Stimulated activated CD4-positive, alpha-beta T cell treated with anti-CD3 and anti-CD28 coated beads, TNF-alpha, amount 100 ng/mL, for 4 hours (primary cell): ENCODE results near the gene RSPRY1.
A peak's percentile ranks its signal among the peaks of the same experiment; 100 is the strongest.

Experiments used
- DNase-seq, 3 experiments: peaks; one replicate each; pipeline ENCODE4 v3.0.0-alpha.2; 2020; ENCODE audit warnings: low read depth in 3 of 3

Gene RSPRY1

DNA sequence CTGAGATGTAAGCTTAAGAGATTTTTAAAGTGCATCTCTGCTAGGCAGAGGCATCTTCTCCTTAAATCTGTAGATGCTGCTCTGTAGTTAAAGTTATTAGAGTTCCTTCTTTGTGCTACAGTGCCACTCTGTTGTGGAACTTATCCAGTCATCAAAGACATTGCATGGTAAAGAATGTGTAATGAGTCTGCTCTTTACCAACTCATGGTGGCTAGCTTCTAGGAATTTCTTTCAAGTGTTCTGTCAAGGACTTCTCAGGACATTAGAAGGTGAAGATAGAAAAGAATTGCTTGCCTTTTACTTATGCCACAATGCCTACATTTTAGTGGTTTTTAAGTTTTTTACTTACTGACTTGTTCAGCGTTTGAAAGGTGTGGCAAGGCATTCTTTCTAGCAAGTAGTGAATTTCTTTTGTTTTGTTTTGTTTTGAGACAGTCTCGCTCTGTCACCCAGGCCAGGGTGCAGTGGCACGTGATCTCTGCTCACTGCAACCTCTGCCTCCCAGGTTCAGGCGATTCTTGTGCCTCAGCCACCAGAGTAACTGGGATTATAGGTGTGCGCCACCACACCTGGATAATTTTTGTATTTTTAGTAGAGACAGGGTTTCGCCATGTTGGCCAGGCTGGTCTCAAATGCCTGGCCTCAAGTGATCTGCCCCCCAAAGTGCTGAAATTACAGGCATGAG, 38.7 kb downstream of the RSPRY1 start:
- DNase-seq: no peak

DNA sequence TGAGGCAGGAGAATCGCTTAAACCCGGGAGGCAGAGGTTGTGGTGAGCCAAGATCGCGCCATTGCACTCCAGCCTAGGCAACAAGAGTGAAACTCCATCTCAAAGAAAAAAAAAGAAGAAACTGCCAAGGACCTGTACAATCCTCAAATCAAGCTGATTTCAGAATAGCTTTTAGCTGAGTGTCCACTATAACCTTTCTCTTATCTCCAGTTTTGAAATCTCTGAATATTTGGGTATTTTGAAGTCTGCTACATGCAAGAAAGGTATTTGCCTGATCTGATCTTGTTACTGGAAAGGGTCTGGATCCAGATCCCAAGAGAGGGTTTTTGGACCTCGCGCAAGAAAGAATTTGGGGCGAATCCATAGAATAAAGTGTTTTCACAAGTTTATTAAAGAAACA, 39.8 kb downstream of the RSPRY1 start:
- DNase-seq: no peak

DNA sequence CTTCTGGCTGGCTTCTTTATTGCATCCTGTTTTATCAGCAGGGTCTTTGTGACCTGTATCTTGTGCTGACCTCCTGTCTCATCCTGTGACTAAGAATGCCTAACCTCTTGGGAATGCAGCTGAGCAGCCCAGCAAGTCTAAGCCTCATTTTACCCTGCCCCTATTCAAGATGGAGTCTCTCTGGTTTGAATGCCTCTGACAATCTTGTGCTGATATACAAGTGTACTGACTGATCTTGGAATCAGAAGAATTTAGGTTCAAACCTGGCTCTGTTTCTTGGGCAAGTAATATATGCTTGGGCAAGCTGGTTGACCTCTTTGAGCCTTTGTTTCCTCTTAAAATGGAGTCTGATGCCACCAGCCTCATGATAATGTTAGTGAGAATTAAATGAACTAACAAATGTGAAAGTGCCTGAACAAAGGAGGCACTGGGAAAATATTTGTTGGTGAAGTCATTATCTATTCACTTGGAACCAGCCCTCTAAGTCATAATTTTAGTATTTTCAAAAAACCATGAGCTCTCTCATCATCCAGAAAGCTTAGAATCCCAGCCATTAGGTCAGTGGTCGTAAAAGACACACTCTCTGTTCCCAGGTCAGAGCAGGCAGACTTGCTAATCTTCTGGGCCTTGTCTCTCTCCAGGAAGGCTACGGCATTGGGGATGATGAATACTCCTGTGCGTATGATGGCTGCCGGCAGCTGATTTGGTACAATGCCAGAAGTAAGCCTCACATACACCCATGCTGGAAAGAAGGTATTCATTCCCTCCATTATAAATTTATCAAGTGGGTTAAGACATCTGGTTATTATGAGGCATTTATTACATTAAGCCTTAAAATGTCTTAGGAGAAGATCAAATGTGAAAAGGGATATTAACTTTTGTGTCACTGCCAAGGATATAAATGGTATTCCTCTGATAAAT, 40.8 kb downstream of the RSPRY1 start:
- DNase-seq: no peak

DNA sequence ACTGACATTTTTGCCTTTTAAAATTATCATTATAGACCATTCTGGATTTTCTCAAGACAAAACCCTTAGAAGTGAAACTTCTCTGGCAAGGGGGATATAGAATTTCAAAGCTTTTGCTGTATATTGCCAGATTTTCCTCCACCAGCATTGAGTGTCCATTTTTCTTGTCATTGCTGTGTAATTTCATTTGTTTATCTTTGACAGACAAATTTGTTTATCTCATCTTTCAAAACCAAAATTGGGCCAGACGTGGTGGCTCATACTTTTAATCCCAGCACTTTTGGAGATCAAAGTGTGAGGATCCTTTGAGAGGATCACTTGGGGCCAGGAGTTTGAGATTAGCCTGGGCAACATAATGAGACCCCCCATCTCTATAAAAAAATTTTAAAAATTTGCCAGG, 43.0 kb downstream of the RSPRY1 start:
- DNase-seq: no peak

DNA sequence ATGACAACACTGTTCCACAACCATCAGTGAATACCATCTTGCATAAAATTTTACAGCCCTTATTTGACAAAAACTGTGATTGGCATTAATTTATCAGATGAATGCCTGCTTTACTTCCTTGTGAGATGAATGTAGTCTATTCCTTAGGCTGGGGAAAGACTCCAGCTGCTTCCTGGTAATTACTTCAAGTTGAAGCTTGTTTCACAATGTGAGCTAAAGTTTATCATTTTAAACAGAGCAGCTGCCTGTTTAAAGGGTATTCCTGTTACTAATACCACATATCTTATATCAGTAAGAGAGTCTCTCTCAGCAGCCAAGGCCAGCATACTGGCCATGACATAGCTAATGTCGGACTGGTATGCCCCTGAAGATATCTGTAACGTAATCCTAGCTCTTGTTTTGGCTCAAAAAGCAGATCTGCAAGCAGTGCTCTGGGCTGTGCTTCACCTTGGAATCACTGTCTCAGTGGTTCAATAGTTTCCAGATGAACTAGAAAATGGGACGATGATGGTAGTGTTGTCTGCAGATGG, 45.8 kb downstream of the RSPRY1 start:
- no peak for DNase-seq

DNA sequence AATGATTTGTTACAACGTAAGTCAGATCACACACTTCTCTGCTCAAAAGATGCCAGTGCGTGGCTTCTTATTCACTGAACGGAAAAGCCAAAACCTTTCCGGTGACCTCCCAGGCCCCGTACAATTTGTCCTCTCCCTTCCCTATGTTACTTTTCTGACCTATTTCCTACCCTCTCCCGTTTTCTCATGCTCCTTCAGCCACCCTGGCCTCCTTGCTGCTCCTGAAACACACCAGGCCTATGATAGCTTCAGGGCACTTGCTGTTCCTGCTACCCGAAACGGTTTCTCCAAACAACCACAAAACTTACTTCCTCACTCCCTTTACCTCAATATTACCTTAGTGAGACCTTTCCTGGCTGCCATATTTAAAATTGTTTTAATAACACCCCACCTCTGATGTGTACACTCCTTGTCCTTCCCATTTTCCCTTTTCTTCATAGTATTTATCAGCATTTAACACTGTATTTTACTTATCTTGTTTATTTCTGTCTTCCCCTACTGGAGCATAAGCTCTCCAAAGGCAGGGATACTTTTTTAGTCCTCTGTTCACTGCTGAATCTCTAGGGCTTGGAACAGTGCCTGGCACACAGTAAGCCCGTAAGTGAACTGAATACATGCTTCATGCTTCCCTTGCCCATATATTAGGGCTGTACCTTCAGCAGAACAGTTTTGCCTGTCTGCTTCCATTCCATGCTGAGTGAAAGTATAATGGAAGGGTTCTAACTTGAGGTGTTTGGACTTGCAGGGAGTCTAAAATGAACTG, 48.0 kb downstream of the RSPRY1 start:
- DNase-seq: no peak

DNA sequence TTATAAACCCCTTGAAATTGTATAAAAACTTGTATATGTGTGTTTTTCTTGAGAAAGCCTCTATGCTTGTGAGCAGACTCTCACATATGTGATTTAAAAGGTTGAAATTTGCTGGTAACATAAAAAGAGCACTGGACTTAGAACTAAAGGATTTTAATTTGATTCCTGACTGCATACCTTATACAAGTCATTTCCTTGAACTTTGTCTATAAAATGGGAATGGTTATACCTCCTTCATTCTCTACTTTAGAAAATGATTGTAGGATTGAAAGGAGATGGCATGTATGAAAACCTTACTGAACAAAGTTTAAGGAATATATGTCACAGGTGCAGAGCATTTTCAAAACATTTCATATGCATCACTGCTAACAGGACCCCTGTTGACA, 48.6 kb downstream of the RSPRY1 start:
- no peak for DNase-seq

DNA sequence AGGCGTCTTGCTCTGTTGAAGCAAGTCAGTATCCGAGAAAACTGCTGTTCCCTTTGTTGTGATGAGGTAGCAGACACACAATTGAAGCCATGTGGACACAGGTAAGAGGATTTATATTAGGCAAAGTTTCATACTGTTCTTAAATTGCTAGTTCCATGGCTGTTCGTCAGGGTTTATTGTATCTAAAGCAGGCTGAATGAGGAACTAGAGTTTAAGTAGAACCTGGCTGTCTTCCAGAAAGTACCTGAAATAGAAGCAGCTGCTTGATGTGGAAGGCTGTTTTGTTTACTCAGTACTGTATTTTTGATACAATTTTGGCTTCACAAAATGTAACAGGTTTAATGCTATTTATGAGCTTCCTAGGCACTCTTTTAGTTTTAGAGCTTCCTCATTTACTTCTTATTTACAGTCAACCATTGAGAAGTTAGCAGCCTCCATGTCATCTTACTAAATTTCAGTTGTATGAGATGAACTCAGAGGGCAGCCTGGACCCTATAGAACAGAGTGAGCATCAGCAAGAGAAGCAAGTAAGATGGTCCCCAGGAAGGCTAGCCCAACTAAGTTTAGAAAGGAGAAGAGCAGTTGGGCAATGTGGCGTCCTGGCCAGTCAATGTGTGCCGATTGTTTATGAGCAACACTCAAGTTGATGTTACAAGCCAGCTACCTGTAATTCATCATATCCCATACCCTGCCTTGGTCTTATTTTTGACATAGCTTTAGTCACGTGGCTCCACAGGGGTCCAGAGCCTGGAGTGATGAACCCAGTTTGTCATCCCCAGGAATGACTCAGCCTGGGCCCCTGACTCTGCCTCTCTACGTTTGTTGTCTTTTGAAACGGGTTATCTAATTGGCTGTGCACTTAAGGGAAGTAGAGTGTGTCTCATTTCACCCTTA, 49.2 kb downstream of the RSPRY1 start:
- no peak for DNase-seq

DNA sequence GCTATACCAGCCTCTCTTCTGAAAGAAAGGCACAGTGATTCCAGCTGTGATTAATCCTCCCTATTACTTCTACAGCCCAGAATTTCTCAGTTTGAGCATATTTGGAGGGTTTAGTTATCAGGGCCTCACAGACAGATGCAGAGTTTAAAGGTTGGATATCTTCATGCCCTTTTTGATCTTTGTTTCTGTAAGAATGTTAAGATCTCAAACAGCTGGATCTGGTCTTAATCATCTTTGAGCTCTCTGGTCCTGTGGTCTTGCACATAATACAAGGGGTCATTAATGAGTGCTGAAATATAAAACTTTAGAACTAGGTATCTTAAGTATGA, 49.9 kb downstream of the RSPRY1 start:
- DNase-seq: no peak

DNA sequence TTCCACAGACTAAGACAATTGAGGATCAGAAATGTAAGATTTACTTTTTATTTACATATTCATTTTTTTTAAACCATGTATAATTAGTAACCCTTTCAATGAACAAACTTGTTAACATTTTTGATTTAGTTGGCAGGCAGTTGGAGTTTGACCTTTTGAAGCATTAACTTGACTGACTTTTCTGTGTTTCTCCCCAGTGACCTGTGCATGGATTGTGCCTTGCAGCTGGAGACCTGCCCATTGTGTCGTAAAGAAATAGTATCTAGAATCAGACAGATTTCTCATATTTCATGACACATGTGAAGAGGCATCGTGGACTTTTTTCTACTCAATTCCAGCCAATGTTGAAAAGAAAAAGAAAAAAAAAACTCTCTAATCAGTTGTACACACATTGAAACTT, 52.6 kb downstream of the RSPRY1 start:
- no peak for DNase-seq

DNA sequence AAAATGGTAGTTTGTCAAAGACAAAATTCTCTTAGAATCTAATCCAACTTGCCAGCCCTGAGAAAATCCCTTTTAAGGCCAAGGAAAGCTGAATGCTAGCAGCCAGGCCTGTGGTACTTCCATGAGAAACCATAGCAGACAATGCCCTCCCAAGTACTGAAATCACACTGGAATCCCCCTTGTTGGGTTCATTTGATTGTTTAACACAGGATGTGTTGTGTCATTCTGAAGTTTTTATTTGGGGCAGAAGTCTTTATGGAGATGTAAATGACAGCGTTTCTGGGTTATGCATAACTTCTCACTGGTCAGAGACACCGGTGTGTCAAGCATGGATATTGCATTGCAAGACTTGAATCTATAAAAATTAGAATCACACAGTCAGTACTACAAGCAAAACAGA, 53.0 kb downstream of the RSPRY1 start:
- no peak for DNase-seq

DNA sequence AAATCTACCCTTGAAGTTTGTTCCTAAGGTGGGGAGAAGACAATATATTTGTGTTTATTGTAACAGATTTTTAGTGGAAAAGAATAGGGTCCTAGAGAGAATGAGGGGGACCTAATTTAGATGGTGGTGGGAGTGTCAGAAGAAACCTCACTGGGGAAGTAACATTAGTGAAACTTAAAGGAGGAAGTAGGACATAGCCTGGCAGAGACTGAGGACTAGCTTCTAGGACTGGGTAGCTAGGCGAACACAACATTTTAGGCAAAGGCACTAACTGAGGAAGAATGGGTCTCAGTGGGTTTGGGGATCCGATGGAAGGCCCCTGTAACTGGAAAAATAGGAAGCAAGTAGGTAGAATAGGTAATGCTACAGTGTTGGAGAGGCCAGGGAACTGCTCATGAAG, 54.7 kb downstream of the RSPRY1 start:
- DNase-seq: no peak

DNA sequence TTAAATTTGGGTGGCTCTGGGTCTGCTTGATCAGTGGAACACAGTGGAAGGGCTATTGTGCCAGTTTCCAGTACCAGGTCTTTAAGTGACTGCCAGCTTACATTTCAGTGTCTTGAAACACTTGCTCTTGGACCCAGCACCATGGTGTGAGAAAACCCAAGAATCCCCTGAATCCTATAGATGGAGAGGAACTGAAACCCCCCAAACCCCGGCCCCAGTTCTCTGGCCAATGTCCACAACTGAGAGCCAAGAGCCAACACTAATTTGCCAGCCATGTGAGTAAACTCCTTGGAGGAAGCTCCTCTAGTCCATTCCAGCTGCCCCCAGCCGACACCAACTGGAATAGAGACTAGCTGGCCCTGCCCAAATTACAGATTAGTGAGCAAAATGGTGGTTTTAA, 56.5 kb downstream of the RSPRY1 start:
- DNase-seq: no peak

DNA sequence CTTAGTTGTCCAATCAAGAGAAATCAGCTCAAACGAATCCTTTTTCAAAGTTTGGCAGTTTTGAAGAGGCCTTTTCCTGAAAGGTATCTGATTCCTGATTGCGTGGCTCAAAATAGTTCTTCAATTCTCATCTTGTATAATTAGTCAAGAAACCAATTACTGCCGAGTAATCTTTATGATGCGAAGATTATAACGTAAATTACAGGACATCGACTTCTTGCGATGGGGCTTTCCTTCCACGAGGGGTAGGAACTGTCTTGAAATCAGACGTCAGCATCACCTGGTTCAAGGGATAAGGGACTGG, 58.3 kb downstream of the RSPRY1 start:
- no peak for DNase-seq

DNA sequence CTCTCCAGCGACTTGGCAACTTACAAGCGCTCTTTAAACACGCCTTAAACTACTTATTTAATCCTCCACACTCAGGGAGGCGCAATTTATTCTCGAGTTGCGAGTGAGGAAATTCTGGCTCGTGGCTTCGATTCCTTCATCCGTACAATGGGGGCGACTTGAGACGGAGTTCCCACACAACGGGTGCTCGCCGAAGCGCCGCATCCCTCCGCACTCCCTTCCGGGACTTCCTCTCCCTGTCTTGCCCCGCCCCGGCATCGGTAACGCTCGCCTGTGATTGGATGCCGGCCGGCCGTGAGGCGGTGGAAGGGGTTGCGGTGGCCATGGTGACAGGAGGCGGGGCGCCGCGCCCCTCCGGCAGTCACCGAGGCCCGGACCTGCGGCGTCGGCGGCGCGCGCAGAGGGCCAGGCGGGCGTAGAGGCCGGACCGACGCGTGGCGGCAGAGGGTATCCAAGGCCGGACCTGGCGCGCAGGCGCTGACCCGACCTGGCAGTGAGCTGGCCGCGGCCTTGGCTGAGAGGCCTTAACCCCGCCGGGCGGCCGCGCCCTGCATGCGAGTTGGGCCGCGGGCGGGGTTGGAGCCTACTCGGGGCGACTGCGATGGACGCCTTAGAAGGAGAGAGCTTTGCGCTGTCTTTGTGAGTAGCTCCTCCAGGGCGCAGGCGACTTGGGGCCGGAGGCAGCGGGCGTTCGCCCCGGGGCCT, 58.8 kb downstream of the RSPRY1 start, which contains the start of gene ARL2BP:
ARL2BP (plus strand) TSS at position 493 of the 705 bp plus-strand sequence; CDS start at position 602, 109 bp downstream.
- DNase-seq: peak; percentile 93 to 97 (median 96)

DNA sequence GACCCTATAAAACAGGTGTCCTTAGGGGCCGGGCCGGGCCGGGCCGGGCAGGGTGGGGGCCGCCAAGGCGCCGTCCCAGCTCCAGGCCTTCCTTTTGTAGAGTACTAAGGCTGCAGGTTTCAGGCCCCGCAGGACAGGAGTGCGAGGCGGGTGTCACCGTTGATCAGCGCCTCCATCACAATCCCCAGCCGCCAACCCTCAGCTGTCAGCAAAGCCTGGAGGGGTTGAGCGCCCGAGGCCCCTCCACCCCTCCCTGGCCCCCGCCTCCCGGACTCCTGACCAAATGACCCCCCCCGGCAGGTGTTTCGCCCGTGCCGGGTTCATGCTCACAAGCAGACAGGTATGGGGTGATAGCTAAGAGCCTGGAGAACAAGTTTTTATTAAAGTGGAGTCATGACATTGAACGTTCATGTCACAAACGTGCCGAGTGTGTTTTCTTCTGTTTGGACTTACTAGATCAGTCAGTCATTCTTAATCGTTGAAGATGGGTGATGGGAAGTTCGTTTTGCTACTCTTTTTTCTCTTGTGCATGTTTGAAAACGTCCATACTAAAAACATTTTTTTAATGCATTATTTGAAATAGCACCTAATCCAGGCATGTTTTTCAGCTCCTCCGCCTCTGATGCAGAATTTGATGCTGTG, 59.5 kb downstream of the RSPRY1 start:
- DNase-seq: no peak

DNA sequence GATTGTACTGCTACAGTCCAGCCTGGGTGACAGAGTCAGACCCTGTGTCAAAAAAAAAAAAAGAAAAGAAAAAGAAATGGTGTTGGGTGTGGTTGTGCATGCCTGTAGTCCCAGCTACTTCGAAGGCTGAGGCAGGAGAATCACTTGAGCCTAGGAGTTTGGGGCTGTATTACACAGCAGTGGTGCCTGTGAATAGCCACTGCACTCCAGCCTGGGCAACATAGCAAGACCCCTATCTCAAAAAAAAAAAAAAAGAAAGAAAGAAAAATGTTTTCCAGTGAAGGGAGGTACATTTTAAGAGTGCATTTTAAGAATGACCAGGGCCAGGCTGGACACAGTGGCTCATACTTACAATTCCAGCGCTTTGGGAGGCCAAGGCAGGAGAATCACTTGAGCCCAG, 65.2 kb downstream of the RSPRY1 start:
- DNase-seq: no peak

DNA sequence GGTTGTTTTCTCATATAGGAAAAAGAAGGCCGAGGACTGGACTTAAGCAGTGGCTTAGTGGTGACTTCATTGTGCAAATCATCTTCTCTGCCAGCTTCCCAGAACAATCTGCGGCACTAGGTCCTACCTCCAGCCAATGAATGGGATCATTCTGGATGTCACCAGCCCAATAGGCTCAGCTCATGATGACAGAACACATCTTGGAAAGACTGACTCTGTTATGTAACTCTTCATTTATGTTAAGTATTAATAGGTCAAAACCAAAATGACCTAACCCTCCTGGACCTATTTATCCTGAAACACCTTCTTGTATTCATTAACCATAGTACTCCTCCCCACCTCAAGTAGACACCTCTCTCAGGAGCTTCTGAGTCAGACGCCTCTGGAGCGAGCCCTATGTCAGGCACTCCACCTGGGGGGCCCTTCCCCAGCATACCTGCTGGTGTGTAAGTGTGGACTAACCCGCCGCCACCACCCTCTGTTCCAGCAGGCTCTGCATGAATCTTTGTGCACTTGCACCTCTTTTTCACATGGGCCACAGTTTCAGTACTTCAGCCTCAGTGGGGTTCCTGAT, 66.1 kb downstream of the RSPRY1 start:
- no peak for DNase-seq

DNA sequence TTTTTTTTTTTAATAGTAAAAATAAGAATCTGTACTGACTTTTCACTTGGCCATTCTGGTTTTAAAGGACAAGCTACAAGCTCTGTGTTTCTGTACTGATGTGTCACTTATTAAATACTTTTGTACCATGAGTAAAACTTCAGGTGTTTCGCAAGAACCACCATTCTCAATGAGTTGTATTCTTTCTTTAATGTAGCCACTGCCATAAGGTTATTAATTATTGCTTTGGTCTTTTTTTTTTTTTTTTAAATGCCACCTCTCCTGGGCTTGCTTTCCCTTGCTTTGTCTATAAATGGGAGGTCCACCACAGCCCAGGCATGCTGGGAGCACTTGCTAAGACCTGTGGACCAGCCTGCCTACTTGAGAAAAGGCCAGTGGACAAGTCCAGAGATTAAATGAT, 67.3 kb downstream of the RSPRY1 start:
- DNase-seq: no peak
